H1 (cell line): ENCODE measurements around the gene TEX26. TPM values are rescaled to one million over a fixed set of nuclear protein-coding genes. Genes with fewer than 3 reads are reported as not detected.

Source experiments
- CTCF ChIA-PET: fragments of 300-600 bp; sonication (Branson Sonifier 250); formaldehyde crosslinking; loops from one replicate; lab custom pipeline; 2021; ENCODE audit not compliant: partially characterized antibody; lab: Charles Lee
- POLR2A ChIA-PET: fragments of 300-600 bp; sonication (Branson Sonifier 250); formaldehyde crosslinking; loops from one replicate; lab custom pipeline; 2021; ENCODE audit warnings: inconsistent platforms; ENCODE audit not compliant: partially characterized antibody; lab: Charles Lee
- DNase-seq, 2 experiments: peaks; one replicate each; pipeline versions ENCODE4 v3.0.0 to v3.0.0-alpha.2; 2010 to 2022; ENCODE audit warnings: low spot score in 2 of 2, low read depth in 1 of 2, mixed read lengths in 1 of 2
- FAIRE-seq: peaks from 2 replicates; lab custom pipeline; 2011; peaks lifted over from hg19 to GRCh38; lab: Jason Lieb, UNC
- H2AFZ ChIP-seq: 2 replicates; pipeline ENCODE4 v1.8.1; 2012; ENCODE audit warnings: low read length, inconsistent platforms
- H2AK5ac ChIP-seq: 2 replicates; pipeline ENCODE4 v1.6.1; 2013; ENCODE audit warnings: low read depth, low read length
- H2BK120ac ChIP-seq: replicated peaks from 2 replicates; pipeline ENCODE3; 2013; ENCODE audit warnings: low read depth, low read length, inconsistent platforms
- H2BK12ac ChIP-seq: 2 replicates; pipeline ENCODE4 v1.6.1; 2013; ENCODE audit warnings: low read depth, low read length
- H2BK15ac ChIP-seq: 2 replicates; pipeline ENCODE4 v1.6.1; 2013; ENCODE audit warnings: low read length
- H2BK20ac ChIP-seq: 2 replicates; pipeline ENCODE4 v1.6.1; 2013; ENCODE audit warnings: low read length
- H2BK5ac ChIP-seq: 2 replicates; pipeline ENCODE4 v1.6.1; 2013; ENCODE audit warnings: low read depth, low read length
- H3K14ac ChIP-seq: 2 replicates; pipeline ENCODE4 v1.6.1; 2013; ENCODE audit warnings: inconsistent platforms; ENCODE audit not compliant: insufficient read length
- H3K18ac ChIP-seq: 2 replicates; pipeline ENCODE4 v1.6.1; 2013; ENCODE audit warnings: low read length; ENCODE audit errors: extremely low read depth
- H3K23ac ChIP-seq: 2 replicates; pipeline ENCODE4 v1.6.1; 2013; ENCODE audit warnings: inconsistent platforms; ENCODE audit not compliant: insufficient read length
- H3K23me2 ChIP-seq: 2 replicates; pipeline ENCODE4 v1.6.1; 2013; ENCODE audit warnings: low read depth, low read length
- H3K27ac ChIP-seq: 2 replicates; pipeline ENCODE4 v1.6.1; 2011; ENCODE audit warnings: low read depth, low read length, inconsistent platforms
- H3K27me3 ChIP-seq, 4 experiments: replicated peaks in 1 of 4; 1 replicate in 1 of 4; 2 replicates in 3 of 4; pipeline versions ENCODE4 v1.6.1 to v1.8.1; 2011 to 2013; ENCODE audit warnings: low read length in 3 of 4, mild to moderate bottlenecking in 3 of 4, inconsistent platforms in 2 of 4, mixed read lengths in 2 of 4, moderate library complexity in 1 of 4; ENCODE audit not compliant: control insufficient read depth in 3 of 4, insufficient read depth in 3 of 4; ENCODE audit errors: extremely low read depth in 1 of 4
- H3K36me3 ChIP-seq, 4 experiments: 2 replicates each; pipeline versions ENCODE4 v1.6.1 to v1.8.1; 2011 to 2013; ENCODE audit warnings: mild to moderate bottlenecking in 4 of 4, low read length in 3 of 4, moderate library complexity in 2 of 4, control low read depth in 1 of 4, inconsistent platforms in 1 of 4; ENCODE audit not compliant: insufficient read depth in 4 of 4, control insufficient read depth in 2 of 4
- H3K4ac ChIP-seq: replicated peaks from 2 replicates; pipeline ENCODE3; 2013; ENCODE audit warnings: low read length, low read depth, mixed read lengths, inconsistent platforms; ENCODE audit not compliant: insufficient read length
- H3K4me1 ChIP-seq, 4 experiments: replicated peaks in 1 of 4; 1 replicate in 1 of 4; 2 replicates in 3 of 4; pipeline versions ENCODE4 v1.6.1 to v1.8.1; 2011 to 2013; ENCODE audit warnings: low read length in 3 of 4, inconsistent platforms in 2 of 4, mixed read lengths in 1 of 4; ENCODE audit not compliant: insufficient read depth in 4 of 4, control insufficient read depth in 3 of 4
- H3K4me2 ChIP-seq, 2 experiments: 2 replicates each; pipeline versions ENCODE4 v1.6.1 to v1.8.1; 2011 to 2013; ENCODE audit warnings: low read depth in 2 of 2, low read length in 2 of 2, control low read depth in 1 of 2, inconsistent platforms in 1 of 2, mild to moderate bottlenecking in 1 of 2; ENCODE audit not compliant: insufficient read depth in 1 of 2
- H3K4me3 ChIP-seq, 4 experiments: fragments of 200-600, 300-600 bp in 1 of 4; sonication (generic), shearing (Covaris generic), sonication (Bioruptor Twin) in 1 of 4; 2 replicates each; pipeline versions ENCODE4 v1.5.1 to v1.8.1; 2011 to 2016; ENCODE audit warnings: low read length in 4 of 4, low read depth in 3 of 4, control low read depth in 2 of 4, inconsistent platforms in 2 of 4, mild to moderate bottlenecking in 2 of 4, mixed read lengths in 1 of 4, moderate library complexity in 1 of 4; ENCODE audit not compliant: insufficient read depth in 2 of 4; ENCODE audit errors: extremely low read depth in 1 of 4
- H3K56ac ChIP-seq: replicated peaks from 2 replicates; pipeline ENCODE3; 2013; ENCODE audit warnings: low read depth, mild to moderate bottlenecking, mixed read lengths, low read length, inconsistent platforms; ENCODE audit not compliant: insufficient read length
- H3K79me1 ChIP-seq: 2 replicates; pipeline ENCODE4 v1.6.1; 2013; ENCODE audit warnings: low read depth, low read length, control low read depth
- H3K79me2 ChIP-seq, 2 experiments: 2 replicates each; pipeline versions ENCODE4 v1.6.1 to v1.8.1; 2012 to 2013; ENCODE audit warnings: low read length in 2 of 2, mild to moderate bottlenecking in 2 of 2, inconsistent platforms in 1 of 2; ENCODE audit not compliant: insufficient read depth in 2 of 2, control insufficient read depth in 1 of 2
- H3K9ac ChIP-seq, 4 experiments: replicated peaks in 1 of 4; 1 replicate in 1 of 4; 2 replicates in 3 of 4; pipeline versions ENCODE4 v1.6.1 to v1.8.1; 2011 to 2013; ENCODE audit warnings: low read depth in 3 of 4, low read length in 3 of 4, control low read depth in 2 of 4, mild to moderate bottlenecking in 2 of 4, moderate library complexity in 2 of 4, inconsistent platforms in 1 of 4; ENCODE audit errors: extremely low read depth in 1 of 4
- H3K9me3 ChIP-seq, 2 experiments: 2 replicates each; pipeline versions ENCODE4 v1.6.1 to v1.8.1; 2012 to 2013; ENCODE audit warnings: mild to moderate bottlenecking in 2 of 2, moderate library complexity in 2 of 2, control low read depth in 1 of 2, inconsistent platforms in 1 of 2, low read depth in 1 of 2, low read length in 1 of 2, mixed read lengths in 1 of 2; ENCODE audit not compliant: insufficient read depth in 2 of 2
- H4K20me1 ChIP-seq, 2 experiments: replicated peaks in 1 of 2; 2 replicates each; pipeline versions ENCODE3 to v1.8.1; 2011 to 2013; ENCODE audit warnings: inconsistent platforms in 2 of 2, low read length in 2 of 2, mild to moderate bottlenecking in 1 of 2; ENCODE audit not compliant: insufficient read depth in 2 of 2, control insufficient read depth in 1 of 2
- H4K5ac ChIP-seq: 2 replicates; pipeline ENCODE4 v1.6.1; 2013; ENCODE audit warnings: low read length, low read depth, mixed read lengths, inconsistent platforms; ENCODE audit not compliant: insufficient read length
- H4K8ac ChIP-seq: 2 replicates; pipeline ENCODE4 v1.8.0; 2013; ENCODE audit warnings: mild to moderate bottlenecking, moderate library complexity, low read length, inconsistent platforms; ENCODE audit not compliant: insufficient read depth; ENCODE audit errors: extremely low read depth
- H4K91ac ChIP-seq: replicated peaks from 2 replicates; pipeline ENCODE3; 2013; ENCODE audit warnings: low read length, mixed read lengths, inconsistent platforms; ENCODE audit not compliant: insufficient read length
- JUND ChIP-seq: IDR thresholded peaks from 2 replicates; pipeline ENCODE4 v1.6.1; 2011; ENCODE audit warnings: mild to moderate bottlenecking, improper control_type of control experiment, low read length
- RBBP5 ChIP-seq: IDR thresholded peaks from 2 replicates; pipeline ENCODE4 v1.7.1; 2012; ENCODE audit warnings: low read depth, mild to moderate bottlenecking, inconsistent platforms, low read length, moderate library complexity, borderline replicate concordance
- RXRA ChIP-seq: IDR thresholded peaks from 2 replicates; pipeline ENCODE4 v1.6.1; 2011; ENCODE audit warnings: low read depth, mild to moderate bottlenecking, low read length, moderate library complexity; ENCODE audit not compliant: insufficient read depth
- SP1 ChIP-seq: IDR thresholded peaks from 2 replicates; pipeline ENCODE4 v1.6.1; 2011; ENCODE audit warnings: low read depth, low read length
- WGBS, 2 experiments: shearing (Covaris generic) in 1 of 2; methylation state at CpG; one replicate each; pipeline versions ENCODE4 v1.1.6 to v1.1.7; 2013 to 2015; ENCODE audit warnings: low lambda C conversion rate in 2 of 2, mixed read lengths in 2 of 2, inconsistent platforms in 1 of 2, low coverage in 1 of 2, missing lambda C conversion rate in 1 of 2; ENCODE audit not compliant: insufficient replicate concordance in 2 of 2, insufficient coverage in 1 of 2, insufficient read length in 1 of 2; ENCODE audit errors: extremely low coverage in 1 of 2, missing lambda C conversion rate in 1 of 2; 5-methylcytosine and 5-hydroxymethylcytosine counted together
- polyA plus RNA-seq, 7 experiments: library from polyadenylated mRNA; depleted of rRNA in 3 of 7; stranded (reverse) in 5 of 7; unstranded in 2 of 7; fragments of >200 nt in 5 of 7; fragments of 200-250 nt in 2 of 7; gene quantifications; 1 replicate in 5 of 7; 2 replicates in 1 of 7; 4 replicates in 1 of 7; pipeline versions ENCODE4 v1.2.1 to v1.2.3, GENCODE V29; 2011 to 2013; ENCODE audit warnings: missing spikeins in 2 of 7, mixed read lengths in 2 of 7
- total RNA-seq: library from RNA; stranded (reverse); fragmentation: NEBNext Ultra II Directional; extraction: Animal tissue kit (Norgen Biotek cat#: 25700); gene quantifications from 2 replicates; pipeline ENCODE4 v1.2.1, GENCODE V29; 2021

The TEX26 gene
- total and polyA plus RNA-seq, 2 of the 8 experiments (the other 6 are each of a cell fraction or from before 2014, with no cell fraction given) = not detected

DNA sequence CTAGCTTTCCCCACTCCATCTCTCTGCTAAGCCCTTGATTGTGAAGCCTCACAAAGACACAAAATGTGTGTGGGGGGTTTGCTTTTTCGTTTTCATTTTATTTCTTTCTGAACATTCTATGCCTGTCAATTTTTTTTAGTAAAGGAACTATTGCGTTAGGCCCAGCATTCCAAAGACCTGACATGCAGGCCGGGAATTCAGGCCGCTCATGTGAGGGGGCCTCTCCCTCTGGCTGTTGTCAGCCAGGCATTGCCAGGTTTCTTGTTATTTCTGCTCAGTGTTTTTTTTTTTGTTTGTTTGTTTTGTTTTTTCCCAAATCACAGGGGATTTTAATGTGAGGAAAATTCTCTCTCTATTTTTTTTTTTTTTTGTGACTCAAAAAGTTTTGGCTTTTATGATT lies 36.7 kb upstream of the TEX26 start:
- Histone ChIP-seq H3K27ac (no peak overlapping the region), H3K9ac (no peak overlapping the region), H3K23me2 (no peaks in the 10 kb centered on the region), H2BK120ac (no peak overlapping the region), H2BK5ac (no peak overlapping the region), H3K79me1 (no peaks in the 10 kb centered on the region), H3K4me1 (peaks cover 0 to 4% (median 0%) of the 10 kb centered on the region in 4 experiments; a peak in 1 of 7 replicates), H3K9me3 (no peaks in the 10 kb centered on the region), H4K91ac (no peak overlapping the region), H3K14ac (no peak overlapping the region), H2AFZ (no peak overlapping the region), H3K18ac (no peak overlapping the region), H3K79me2 (no peaks in the 10 kb centered on the region), H3K4me3 (no peak overlapping the region), H3K4me2 (no peak overlapping the region), H3K56ac (no peak overlapping the region), H3K23ac (no peak overlapping the region), H3K27me3 (no peaks in the 10 kb centered on the region), H4K5ac (no peak overlapping the region), H3K36me3 (no peaks in the 10 kb centered on the region), H2BK15ac (no peak overlapping the region), H2BK12ac (no peak overlapping the region), H4K20me1 (no peaks in the 10 kb centered on the region), H2AK5ac (no peak overlapping the region), H3K4ac (no peak overlapping the region)
- FAIRE-seq = no peak
- POLR2A ChIA-PET = no interaction called here
- no peak for DNase-seq
- CTCF ChIA-PET = interaction anchor here (1.1 kb wide), 1 partner anchor 14 kb away, joined by 4 read pairs; no protein-coding TSS in a partner anchor
- WGBS, 2 experiments = 77% methylated on average over 4 of the region's 4 CpGs; no CpG with 5 or more reads in 1 of the 2 experiments
- TF ChIP-seq RXRA (no peak), RBBP5 (no peak), SP1 (no peak), JUND (no peak)
- TF ChIP-seq, all 59 proteins: peak for 0
- Histone ChIP-seq H2BK20ac (no peak overlapping the region), H4K8ac (no peak overlapping the region)
